Right atrium auricular region (tissue), 2 donors: Measurements from ENCODE around the gene FNDC3A. TPM values are rescaled to one million over a fixed set of nuclear protein-coding genes. Genes with fewer than 3 reads are reported as not detected.

ENCODE experiments used
- DNase-seq: peaks from one replicate; pipeline ENCODE4 v3.0.0-alpha.2; 2019; ENCODE audit warnings: low spot score
- H3K27ac ChIP-seq, 2 donors: fragments of 200-600 bp; sonication (generic); 1 replicate in 1 of 2; 2 replicates in 1 of 2; pipeline ENCODE4 v1.5.1; 2016 to 2019
- H3K27me3 ChIP-seq, 2 donors: fragments of 200-600 bp; sonication (generic); one replicate each; pipeline versions ENCODE4 v1.5.1 to v1.6.0; 2017 to 2019
- H3K36me3 ChIP-seq: fragments of 200-600 bp; sonication (generic); one replicate; pipeline ENCODE4 v1.5.1; 2016
- H3K4me1 ChIP-seq, 2 donors: fragments of 200-600 bp; sonication (generic); one replicate each; pipeline versions ENCODE4 v1.5.1 to v1.6.0; 2017 to 2019
- H3K4me3 ChIP-seq, 2 donors: fragments of 200-600 bp; sonication (generic); 1 replicate in 1 of 2; 2 replicates in 1 of 2; pipeline ENCODE4 v1.5.1; 2017 to 2019; ENCODE audit warnings: mild to moderate bottlenecking in 1 of 2, moderate library complexity in 1 of 2
- H3K9me3 ChIP-seq, 2 donors: fragments of 200-600 bp; sonication (generic); one replicate each; pipeline ENCODE4 v1.5.1; 2019
- CTCF ChIP-seq, 2 donors: fragments of 200-600 bp; sonication (generic); IDR thresholded peaks; one replicate each; pipeline ENCODE4 v1.5.1; 2019; ENCODE audit warnings: antibody characterized with exemption in 2 of 2
- total RNA-seq, 2 donors: library from RNA; depleted of rRNA; stranded (reverse); fragments of >200 nt; gene quantifications; one replicate each; pipeline ENCODE4 v1.1.0, GENCODE V29; 2016

The FNDC3A gene
- total RNA-seq, 2 donors from 2014 or later = 22.7 to 29.4 TPM

- H3K4me1 ChIP-seq = no peaks in the 10 kb centered on the region
- no peaks in the 10 kb centered on the region for H3K36me3 ChIP-seq
- DNase-seq = no peak
- no peak for TF ChIP-seq CTCF (IDR thresholded peaks at IDR 0.05)
- H3K27me3 ChIP-seq = no peaks in the 10 kb centered on the region
- H3K4me3 ChIP-seq = no peak overlapping the region
- no peak overlapping the region for H3K27ac ChIP-seq
- peaks cover 0 to 2% of the 10 kb centered on the region in 2 donors for H3K9me3 ChIP-seq
Observed at GRCh38 chr13:49029570-49029969, 53.9 kb downstream of the FNDC3A start.

- H3K36me3 ChIP-seq = no peaks in the 10 kb centered on the region
Observed at GRCh38 chr13:49030213-49030612, 54.5 kb downstream of the FNDC3A start.

GRCh38 chr13:49040872-49041271, 65.2 kb downstream of the FNDC3A start:
- Histone ChIP-seq H3K9me3 (no peaks in the 10 kb centered on the region), H3K27ac (no peak overlapping the region), H3K27me3 (no peaks in the 10 kb centered on the region), H3K4me1 (no peaks in the 10 kb centered on the region), H3K4me3 (no peak overlapping the region), H3K36me3 (peaks cover 4% of the 10 kb centered on the region)
- TF ChIP-seq CTCF (IDR thresholded peaks at IDR 0.05) = no peak
- DNase-seq = no peak

More at GRCh38 chr13:49030213-49030612, 54.5 kb downstream of the FNDC3A start:
- Histone ChIP-seq H3K9me3 (no peaks in the 10 kb centered on the region), H3K27me3 (no peaks in the 10 kb centered on the region), H3K27ac (no peak overlapping the region), H3K4me1 (no peaks in the 10 kb centered on the region), H3K4me3 (no peak overlapping the region)
- no peak for TF ChIP-seq CTCF (IDR thresholded peaks at IDR 0.05)
- no peak for DNase-seq

- no peaks in the 10 kb centered on the region for H3K9me3 ChIP-seq
- no peak overlapping the region for H3K27ac ChIP-seq
- H3K4me3 ChIP-seq = no peak overlapping the region
- H3K27me3 ChIP-seq = no peaks in the 10 kb centered on the region
- H3K4me1 ChIP-seq = no peaks in the 10 kb centered on the region
- no peak for TF ChIP-seq CTCF (IDR thresholded peaks at IDR 0.05)
- DNase-seq = no peak
- peaks cover 4% of the 10 kb centered on the region for H3K36me3 ChIP-seq
Observed at GRCh38 chr13:49042476-49042875, 66.8 kb downstream of the FNDC3A start.

- DNase-seq = no peak
- H3K27me3 ChIP-seq = no peaks in the 10 kb centered on the region
- TF ChIP-seq CTCF (IDR thresholded peaks at IDR 0.05) = no peak
- no peak overlapping the region for H3K4me3 ChIP-seq
- H3K9me3 ChIP-seq = no peaks in the 10 kb centered on the region
- peaks cover 4% of the 10 kb centered on the region for H3K36me3 ChIP-seq
- H3K27ac ChIP-seq = no peak overlapping the region
- H3K4me1 ChIP-seq = no peaks in the 10 kb centered on the region
Observed at GRCh38 chr13:49044008-49044407, 68.3 kb downstream of the FNDC3A start.

GRCh38 chr13:49044836-49045235, 69.1 kb downstream of the FNDC3A start:
- Histone ChIP-seq H3K27ac (no peak overlapping the region), H3K4me3 (no peak overlapping the region), H3K27me3 (no peaks in the 10 kb centered on the region), H3K36me3 (peaks cover 2% of the 10 kb centered on the region), H3K4me1 (no peaks in the 10 kb centered on the region), H3K9me3 (no peaks in the 10 kb centered on the region)
- TF ChIP-seq CTCF (IDR thresholded peaks at IDR 0.05) = no peak
- DNase-seq = no peak
